ENCODE data around the gene NPC2. TPM values are rescaled to one million over a fixed set of nuclear protein-coding genes. Genes with fewer than 3 reads are reported as not detected.
A peak's percentile ranks its signal among the peaks of the same experiment; 100 is the strongest.

The NPC2 gene
- total RNA-seq, 4 donors from 2014 or later, result 225 to 510 (median 340) TPM

- peaks cover 0 to 52% (median 0%) of the 10 kb centered on the region in 3 donors for H3K36me3 ChIP-seq
- no peaks in the 10 kb centered on the region for H3K9me3 ChIP-seq
- H3K27ac ChIP-seq, result peak overlapping the region in 2 of 4 donors; percentile 63 to 75
- no peak for DNase-seq (ENCODE audit: low spot score in 2 of 2)
- no peak overlapping the region for H3K4me3 ChIP-seq
- 42 to 58% methylated on average over 4 to 5 of the region's 5 CpGs for WGBS, 2 donors
- TF ChIP-seq EP300 (IDR thresholded peaks at IDR 0.05) (no peak), POLR2A (IDR thresholded peaks at IDR 0.05) (no peak), CTCF (IDR thresholded peaks at IDR 0.05) (no peak)
- H3K27me3 ChIP-seq, result no peaks in the 10 kb centered on the region
- H3K4me1 ChIP-seq, result peaks cover 0 to 39% (median 11%) of the 10 kb centered on the region in 4 donors
Observed at GRCh38 chr14:74507840-74508239, 14.7 kb upstream of the NPC2 start.

- peaks cover 0 to 56% (median 0%) of the 10 kb centered on the region in 3 donors for H3K36me3 ChIP-seq
Observed at GRCh38 chr14:74507085-74507484, 14.0 kb upstream of the NPC2 start.

GRCh38 chr14:74506411-74506851 lies 13.3 kb upstream of the NPC2 start:
- Histone ChIP-seq H3K36me3 (peaks cover 0 to 56% (median 0%) of the 10 kb centered on the region in 3 donors), H3K4me1 (peaks cover 0 to 39% (median 8%) of the 10 kb centered on the region in 4 donors), H3K27ac (peak overlapping the region in 1 of 4 donors; percentile 37), H3K9me3 (no peaks in the 10 kb centered on the region), H3K4me3 (no peak overlapping the region), H3K27me3 (no peaks in the 10 kb centered on the region)
- DNase-seq (ENCODE audit: low spot score in 2 of 2), result no peak
- WGBS, 2 donors, result 79 to 85% methylated on average over 11 to 13 of the region's 13 CpGs
- TF ChIP-seq POLR2A (IDR thresholded peaks at IDR 0.05) (no peak), CTCF (IDR thresholded peaks at IDR 0.05) (no peak), EP300 (IDR thresholded peaks at IDR 0.05) (no peak)

More at GRCh38 chr14:74507085-74507484, 14.0 kb upstream of the NPC2 start:
- TF ChIP-seq POLR2A (IDR thresholded peaks at IDR 0.05), result no peak
- TF ChIP-seq CTCF (IDR thresholded peaks at IDR 0.05), result no peak
- TF ChIP-seq EP300 (IDR thresholded peaks at IDR 0.05), result no peak
- H3K27ac ChIP-seq, result no peak overlapping the region
- H3K4me1 ChIP-seq, result peaks cover 0 to 39% (median 9%) of the 10 kb centered on the region in 4 donors
- no peak overlapping the region for H3K4me3 ChIP-seq
- no peaks in the 10 kb centered on the region for H3K9me3 ChIP-seq
- 66 to 68% methylated on average over 8 of the region's 8 CpGs for WGBS, 2 donors
- DNase-seq (ENCODE audit: low spot score in 2 of 2), result no peak
- no peaks in the 10 kb centered on the region for H3K27me3 ChIP-seq

GRCh38 chr14:74505831-74506230 lies 12.7 kb upstream of the NPC2 start:
- peak overlapping the region in 1 of 4 donors; percentile 37 for H3K27ac ChIP-seq
- peaks cover 0 to 39% (median 5%) of the 10 kb centered on the region in 4 donors for H3K4me1 ChIP-seq
- H3K9me3 ChIP-seq, result no peaks in the 10 kb centered on the region
- no peaks in the 10 kb centered on the region for H3K27me3 ChIP-seq
- H3K36me3 ChIP-seq, result peaks cover 0 to 59% (median 0%) of the 10 kb centered on the region in 3 donors
- no peak for DNase-seq (ENCODE audit: low spot score in 2 of 2)
- 82 to 84% methylated on average over 17 of the region's 17 CpGs for WGBS, 2 donors
- TF ChIP-seq POLR2A (IDR thresholded peaks at IDR 0.05) (no peak), EP300 (IDR thresholded peaks at IDR 0.05) (no peak), CTCF (IDR thresholded peaks at IDR 0.05) (no peak)
- no peak overlapping the region for H3K4me3 ChIP-seq

- 85 to 88% methylated on average over 20 of the region's 20 CpGs for WGBS, 2 donors
- Histone ChIP-seq H3K27ac (no peak overlapping the region), H3K9me3 (no peaks in the 10 kb centered on the region), H3K36me3 (peaks cover 0 to 67% (median 0%) of the 10 kb centered on the region in 3 donors), H3K4me3 (no peak overlapping the region), H3K27me3 (no peaks in the 10 kb centered on the region), H3K4me1 (peaks cover 0 to 34% (median under 1%) of the 10 kb centered on the region in 4 donors)
- no peak for DNase-seq (ENCODE audit: low spot score in 2 of 2)
- TF ChIP-seq EP300 (IDR thresholded peaks at IDR 0.05), result no peak
- no peak for TF ChIP-seq CTCF (IDR thresholded peaks at IDR 0.05)
- TF ChIP-seq POLR2A (IDR thresholded peaks at IDR 0.05), result no peak
Observed at GRCh38 chr14:74504874-74505720, 12.0 kb upstream of the NPC2 start.

Measured in tibial nerve (tissue), 4 donors.